ENCODE data around the gene CENPX. TPM values are rescaled to one million over a fixed set of nuclear protein-coding genes. Genes with fewer than 3 reads are reported as not detected.

Gene CENPX
- total and polyA plus RNA-seq, 2 donors (not counting 3 experiments of a cell fraction or from before 2014, with no cell fraction given), result 56.2 to 67.2 TPM

- FAIRE-seq (peak; percentile 97), DNase-seq (ENCODE audit: low read depth, low spot score) (peak; percentile 81)
- Histone ChIP-seq H3K4me2 (ENCODE audit: insufficient read depth, low read length) (peak overlapping the region; percentile 79), H3K9me3 (replicated peaks; ENCODE audit: control insufficient read depth, insufficient read depth, low read length) (no peaks in the 10 kb centered on the region), H3K4me3 (replicated peaks in 1 of 3; ENCODE audit: insufficient read depth in 1 of 3, low read depth in 1 of 3, low read length in 3 of 3) (peak overlapping the region; percentile 51 to 78 (median 53)), H3K9ac (replicated peaks; ENCODE audit: extremely low read depth, insufficient read depth, low read length) (peak overlapping the region; percentile 41), H3K27me3 (ENCODE audit: control insufficient read depth in 2 of 2, insufficient read depth in 2 of 2, low read length in 2 of 2) (no peaks in the 10 kb centered on the region), H4K20me1 (replicated peaks; ENCODE audit: control insufficient read depth, extremely low read depth, insufficient read depth, low read length) (no peaks in the 10 kb centered on the region), H3K36me3 (ENCODE audit: control insufficient read depth in 2 of 2, extremely low read depth in 1 of 2, insufficient read depth in 2 of 2, low read length in 2 of 2) (no peaks in the 10 kb centered on the region), H3K27ac (ENCODE audit: insufficient read depth, low read depth, low read length) (no peak overlapping the region), H2AFZ (ENCODE audit: low read depth, low read length) (peak overlapping the region; percentile 92), H3K79me2 (ENCODE audit: control insufficient read depth, insufficient read depth, low read length) (peaks cover 4% of the 10 kb centered on the region), H3K9me1 (replicated peaks; ENCODE audit: control insufficient read depth, extremely low read depth, insufficient read depth, low read length) (no peaks in the 10 kb centered on the region), H3K4me1 (ENCODE audit: control insufficient read depth, extremely low read depth, insufficient read depth, low read length) (peaks cover 10% of the 10 kb centered on the region)
- TF ChIP-seq MAX (IDR thresholded peaks at IDR 0.05; ENCODE audit: insufficient read depth, insufficient read length) (no peak), CTCF (IDR thresholded peaks at IDR 0.05; ENCODE audit: extremely low read depth in 1 of 2, insufficient read depth in 1 of 2, low read depth in 1 of 2, low read length in 2 of 2) (peak; percentile 82 to 98), POLR2AphosphoS5 (IDR thresholded peaks at IDR 0.05; ENCODE audit: insufficient read depth, low read depth, low read length) (peak; percentile 41)
- dilution Hi-C loops (cut with MboI; ENCODE audit: extremely low pct_ligation_motif_present, low sequenced_read_pairs), result no loop called here
- BruUV-seq (replicated peaks), result TSS peak; percentile 36
- POLR2A ChIA-PET, result no interaction called here
- CTCF ChIA-PET, result interaction anchor here (0.5 to 4.2 kb wide), 62 partner anchors 10 to 308 kb away, joined by 3 to 127 read pairs (median 4); partner anchors contain the start of genes CCDC57, CENPX, CSNK1D and FASN
- intact Hi-C loops (cut with micrococcal nuclease), result loop anchor here (1.0 to 10.0 kb wide), 4 partner anchors 68 to 384 kb away; partner anchors contain the start of genes FASN, HEXD and OGFOD3
These were observed 8.0 kb upstream of the CENPX start for GRCh38 chr17:82030470-82031302.
